ENCODE data around the gene ZNF28.
"Not testable (repeated sequence)": the region's sequence is repeated elsewhere in the genome, so short reads cannot be mapped to it uniquely, and the experiment has no call there.

The ZNF28 gene

GRCh38 chr19:52785506-52785905 lies 35.9 kb downstream of the ZNF28 start:
- peaks cover 6 to 32% (median 21%) of the 10 kb centered on the region in 11 experiments; a peak in 21 of 22 replicates for H3K36me3 ChIP-seq
- H3K4me2 ChIP-seq: peak overlapping the region; percentile 92 to 100 (median 99)
- no peaks in the 10 kb centered on the region for H3K27me3 ChIP-seq
- peaks cover 20 to 31% (median 25%) of the 10 kb centered on the region in 10 experiments; a peak in 19 of 20 replicates for H3K4me1 ChIP-seq
- H3K27ac ChIP-seq: no peak overlapping the region
- no peak for TF ChIP-seq Cebpa-rat (IDR thresholded peaks at IDR 0.05)
- peaks cover 0 to 48% (median 0%) of the 10 kb centered on the region in 11 experiments; a peak in 4 of 22 replicates for H4K20me1 ChIP-seq
- H3K4me3 ChIP-seq: peak overlapping the region; percentile 67 to 93 (median 88); a peak in 19 of 20 replicates
- H3K9ac ChIP-seq: peak overlapping the region; percentile 79 to 92 (median 83); a peak in 18 of 22 replicates
- H3K9me3 ChIP-seq (replicated peaks in 1 of 11): peaks cover 0 to 7% (median 0%) of the 10 kb centered on the region in 11 experiments; a peak in 1 of 22 replicates

- not testable (repeated sequence) for H3K9me3 ChIP-seq (replicated peaks in 1 of 11); H3K27ac ChIP-seq; H3K9ac ChIP-seq; H3K4me3 ChIP-seq; H3K4me2 ChIP-seq; H3K27me3 ChIP-seq
- Histone ChIP-seq H4K20me1 (peaks cover 0 to 52% (median 0%) of the 10 kb centered on the region in 11 experiments; a peak in 5 of 22 replicates), H3K4me1 (peaks cover 29 to 49% (median 37%) of the 10 kb centered on the region in 10 experiments), H3K36me3 (peaks cover 13 to 47% (median 34%) of the 10 kb centered on the region in 11 experiments)
These were observed 38.6 kb downstream of the ZNF28 start for GRCh38 chr19:52782864-52783263.

- peaks cover 0 to 31% (median 0%) of the 10 kb centered on the region in 11 experiments; a peak in 5 of 22 replicates for H4K20me1 ChIP-seq
- H3K27ac ChIP-seq: 0 out of 22 replicates have a peak overlapping the region, but pooled peaks of 1 of the 11 experiments have one; percentile 25
- no peaks in the 10 kb centered on the region for H3K27me3 ChIP-seq
- peaks cover 44 to 82% (median 65%) of the 10 kb centered on the region in 11 experiments for H3K36me3 ChIP-seq
- peaks cover 10 to 21% (median 15%) of the 10 kb centered on the region in 10 experiments; a peak in 19 of 20 replicates for H3K4me1 ChIP-seq
- peak overlapping the region in 3 of 11 experiments; percentile 28 to 51 (median 37); a peak in 2 of 22 replicates for H3K9ac ChIP-seq
- TF ChIP-seq Cebpa-rat (IDR thresholded peaks at IDR 0.05): no peak
- peaks cover 0 to 16% (median 4%) of the 10 kb centered on the region in 11 experiments; a peak in 6 of 22 replicates for H3K9me3 ChIP-seq (replicated peaks in 1 of 11)
- peak overlapping the region in 9 of 11 experiments; percentile 1 to 66 (median 56); a peak in 12 of 22 replicates for H3K4me2 ChIP-seq
- H3K4me3 ChIP-seq: no peak overlapping the region
These were observed 42.6 kb downstream of the ZNF28 start for GRCh38 chr19:52778811-52779210.

GRCh38 chr19:52756447-52756846 lies 65.0 kb downstream of the ZNF28 start:
- not testable (repeated sequence) for H3K4me2 ChIP-seq, H3K27me3 ChIP-seq, H3K4me3 ChIP-seq, H3K27ac ChIP-seq, H3K36me3 ChIP-seq, H3K4me1 ChIP-seq, H3K9ac ChIP-seq, H4K20me1 ChIP-seq
- peaks cover 0 to 11% (median 5%) of the 10 kb centered on the region in 11 experiments; a peak in 7 of 22 replicates for H3K9me3 ChIP-seq (replicated peaks in 1 of 11)

GRCh38 chr19:52749780-52750179 lies 71.7 kb downstream of the ZNF28 start:
- Histone ChIP-seq H3K36me3 (no peaks in the 10 kb centered on the region), H3K9me3 (replicated peaks in 1 of 11) (peaks cover 0 to 4% (median 0%) of the 10 kb centered on the region in 11 experiments; a peak in 5 of 22 replicates), H3K4me2 (no peak overlapping the region), H4K20me1 (no peaks in the 10 kb centered on the region), H3K27me3 (no peaks in the 10 kb centered on the region), H3K4me1 (no peaks in the 10 kb centered on the region), H3K4me3 (no peak overlapping the region), H3K27ac (no peak overlapping the region), H3K9ac (0 out of 22 replicates have a peak overlapping the region, but pooled peaks of 1 of the 11 experiments have one; percentile 16)
- no peak for TF ChIP-seq Cebpa-rat (IDR thresholded peaks at IDR 0.05)

GRCh38 chr19:52748336-52748950 lies 73.0 kb downstream of the ZNF28 start:
- H3K9ac ChIP-seq: peak overlapping the region in 1 of 11 experiments; percentile 48; a peak in 1 of 22 replicates

More at GRCh38 chr19:52748336-52748950, 73.0 kb downstream of the ZNF28 start:
- Histone ChIP-seq H3K4me1 (no peaks in the 10 kb centered on the region), H3K27ac (no peak overlapping the region), H3K4me3 (no peak overlapping the region), H3K36me3 (no peaks in the 10 kb centered on the region), H4K20me1 (no peaks in the 10 kb centered on the region), H3K9me3 (replicated peaks in 1 of 11) (no peaks in the 10 kb centered on the region), H3K4me2 (no peak overlapping the region), H3K27me3 (no peaks in the 10 kb centered on the region)
- TF ChIP-seq Cebpa-rat (IDR thresholded peaks at IDR 0.05): no peak

Data from BLaER1 treated with 17β-estradiol and CSF1 and Interleukin-3, amounts not matched to agents 10 nM and 100 nM (cell line).